AG04449 (cell line): ENCODE measurements around the gene HEATR5A.
A peak's percentile ranks its signal among the peaks of the same experiment; 100 is the strongest.

ENCODE experiments used
- CTCF ChIA-PET: fragments of 350-600 bp; formaldehyde crosslinking; extraction: SDS; loops from one replicate; lab custom pipeline; 2021; ENCODE audit warnings: antibody characterized with exemption; lab: Yijun Ruan, JAX
- POLR2A ChIA-PET: fragments of 400-600, 350-600 bp; formaldehyde crosslinking; extraction: SDS; loops from one replicate; lab custom pipeline; 2020; ENCODE audit warnings: antibody characterized with exemption, inconsistent platforms; lab: Yijun Ruan, JAX
- DNase-seq: peaks from one replicate; pipeline ENCODE4 v3.0.0-alpha.2; 2010; ENCODE audit warnings: low read depth, low spot score
- H3K4me3 ChIP-seq: 2 replicates; pipeline ENCODE4 v1.5.1; 2011; ENCODE audit warnings: low read depth, mild to moderate bottlenecking, control low read depth, low read length
- CTCF ChIP-seq: IDR thresholded peaks from one replicate; pipeline ENCODE4 v1.5.1; 2011; ENCODE audit warnings: mild to moderate bottlenecking, moderate library complexity, low read length, control low read depth, inconsistent platforms; ENCODE audit not compliant: insufficient read depth; ENCODE audit errors: missing control alignments

Gene HEATR5A

DNA sequence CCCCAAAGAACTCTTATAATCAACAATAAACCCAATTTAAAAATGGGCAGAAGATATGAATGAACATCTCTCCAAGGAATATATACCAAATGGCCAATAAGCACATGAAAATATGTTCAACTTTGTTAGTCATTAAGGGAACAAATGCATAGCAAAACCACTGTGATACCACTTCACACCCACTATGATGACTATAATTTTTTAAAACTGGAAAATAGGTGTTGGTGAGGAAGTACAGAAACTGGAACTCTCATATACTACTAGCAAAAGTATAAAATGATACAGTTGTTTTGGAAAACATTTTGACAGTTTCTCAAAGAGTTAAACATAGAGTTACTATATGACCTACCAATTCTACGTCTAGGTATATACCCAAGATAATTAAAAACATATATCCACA, 9.4 kb upstream of the HEATR5A start:
- ChIA-PET POLR2A (interaction anchor here (2.2 kb wide), 1 partner anchor 10 kb away, joined by 10 read pairs; the partner anchor contains the start of gene HEATR5A), CTCF (no interaction called here)
- no peak for DNase-seq
- H3K4me3 ChIP-seq: no peak overlapping the region
- TF ChIP-seq CTCF: no peak

DNA sequence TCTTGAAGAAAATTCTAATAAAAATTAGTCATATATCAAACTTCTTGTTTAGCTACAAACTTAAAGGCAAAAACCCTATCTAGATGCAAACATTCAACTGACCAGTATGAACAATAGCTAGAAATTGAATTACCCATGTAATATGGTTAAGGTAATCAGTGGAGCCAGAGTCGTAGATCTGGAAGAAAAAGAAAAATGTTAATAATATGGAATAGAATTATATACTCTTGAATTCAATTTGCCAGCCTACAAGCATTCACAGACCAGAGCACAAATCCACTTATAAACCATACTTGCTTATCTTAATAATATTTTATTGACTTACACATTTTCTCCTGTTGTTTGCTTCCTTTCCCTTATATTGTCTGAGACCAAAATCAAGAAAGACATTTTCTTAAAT, 7.7 kb upstream of the HEATR5A start:
- ChIA-PET CTCF (interaction anchor here (1.6 to 1.8 kb wide), 2 partner anchors 8 to 22 kb away, joined by 4 to 7 read pairs; partner anchors contain the start of gene HEATR5A), POLR2A (interaction anchor here (2.2 kb wide), 1 partner anchor 8 kb away, joined by 10 read pairs; the partner anchor contains the start of gene HEATR5A)
- H3K4me3 ChIP-seq: no peak overlapping the region
- no peak for DNase-seq
- no peak for TF ChIP-seq CTCF

GRCh38 chr14:31426663-31427062, 6.3 kb upstream of the HEATR5A start:
- ChIA-PET POLR2A (no interaction called here), CTCF (interaction anchor here (1.6 kb wide), 1 partner anchor 23 kb away, joined by 4 read pairs; no protein-coding TSS in a partner anchor)
- H3K4me3 ChIP-seq: no peak overlapping the region
- DNase-seq: no peak
- TF ChIP-seq CTCF: no peak

GRCh38 chr14:31425905-31426304, 5.6 kb upstream of the HEATR5A start:
- CTCF ChIA-PET: no interaction called here
- POLR2A ChIA-PET: no interaction called here
- no peak overlapping the region for H3K4me3 ChIP-seq
- no peak for TF ChIP-seq CTCF
- no peak for DNase-seq

DNA sequence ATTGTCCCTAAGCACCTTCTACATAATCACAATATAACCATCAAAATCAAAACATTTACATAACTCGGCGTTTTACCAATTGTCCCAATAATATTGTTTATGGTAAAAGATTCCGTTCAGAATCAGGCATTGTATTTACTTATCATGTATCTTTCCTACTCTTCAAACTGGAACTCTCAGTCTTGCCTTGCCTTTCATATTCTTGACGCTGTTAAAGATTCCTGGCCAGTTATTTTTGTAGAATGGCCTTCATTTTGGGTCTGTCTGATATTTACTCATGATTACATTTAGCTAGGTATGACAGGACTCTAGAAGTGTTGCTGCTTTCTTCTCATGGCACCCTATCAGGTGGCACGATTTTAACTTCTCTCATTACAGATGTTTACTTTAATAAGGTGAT, 850 bp upstream of the HEATR5A start:
- no peak for TF ChIP-seq CTCF
- POLR2A ChIA-PET: no interaction called here
- H3K4me3 ChIP-seq: no peak overlapping the region
- CTCF ChIA-PET: interaction anchor here (0.8 to 2.6 kb wide), 3 partner anchors 28 to 832 kb away, joined by 3 to 19 read pairs (median 3); no protein-coding TSS in a partner anchor
- no peak for DNase-seq

- DNase-seq: no peak
- POLR2A ChIA-PET: interaction anchor here (0.9 to 2.0 kb wide), 13 partner anchors 9 to 657 kb away, joined by 3 to 11 read pairs (median 6); partner anchors contain the start of genes ARHGAP5, DTD2 and STRN3
- H3K4me3 ChIP-seq: peak overlapping the region; percentile 100
- CTCF ChIA-PET: interaction anchor here (0.7 to 2.6 kb wide), 7 partner anchors 8 to 835 kb away, joined by 3 to 19 read pairs (median 4); no protein-coding TSS in a partner anchor
- no peak for TF ChIP-seq CTCF
Observed at GRCh38 chr14:31419967-31420318, 407 bp downstream of the HEATR5A start.
